NCI-H446 treated with DMSO at 0.1 percent for 48 hours (cell line): ENCODE measurements around the gene SLC25A33.
A peak's percentile ranks its signal among the peaks of the same experiment; 100 is the strongest.

Experiments
- DNase-seq: peaks from one replicate; lab custom pipeline; 2025; lab: John Stamatoyannopoulos, UW

SLC25A33 gene

GRCh38 chr1:9588551-9589143, 49.4 kb downstream of the SLC25A33 start, which contains the start of gene TMEM201:
TSS of gene TMEM201 (plus strand) at chr1:9588911. CDS start at chr1:9588931, 20 bp downstream.
- peak; percentile 83 for DNase-seq

GRCh38 chr1:9589144-9589718, 50.0 kb downstream of the SLC25A33 start:
- DNase-seq = no peak

GRCh38 chr1:9589719-9590157, 50.5 kb downstream of the SLC25A33 start:
- DNase-seq = no peak

GRCh38 chr1:9590201-9590600, 50.9 kb downstream of the SLC25A33 start:
- no peak for DNase-seq

GRCh38 chr1:9590945-9591668, 51.8 kb downstream of the SLC25A33 start:
- DNase-seq = no peak

- DNase-seq = no peak
Observed at GRCh38 chr1:9591669-9592509, 52.6 kb downstream of the SLC25A33 start.

GRCh38 chr1:9592510-9593075, 53.3 kb downstream of the SLC25A33 start:
- no peak for DNase-seq

- no peak for DNase-seq
Observed at GRCh38 chr1:9593147-9593491, 53.9 kb downstream of the SLC25A33 start.

DNA sequence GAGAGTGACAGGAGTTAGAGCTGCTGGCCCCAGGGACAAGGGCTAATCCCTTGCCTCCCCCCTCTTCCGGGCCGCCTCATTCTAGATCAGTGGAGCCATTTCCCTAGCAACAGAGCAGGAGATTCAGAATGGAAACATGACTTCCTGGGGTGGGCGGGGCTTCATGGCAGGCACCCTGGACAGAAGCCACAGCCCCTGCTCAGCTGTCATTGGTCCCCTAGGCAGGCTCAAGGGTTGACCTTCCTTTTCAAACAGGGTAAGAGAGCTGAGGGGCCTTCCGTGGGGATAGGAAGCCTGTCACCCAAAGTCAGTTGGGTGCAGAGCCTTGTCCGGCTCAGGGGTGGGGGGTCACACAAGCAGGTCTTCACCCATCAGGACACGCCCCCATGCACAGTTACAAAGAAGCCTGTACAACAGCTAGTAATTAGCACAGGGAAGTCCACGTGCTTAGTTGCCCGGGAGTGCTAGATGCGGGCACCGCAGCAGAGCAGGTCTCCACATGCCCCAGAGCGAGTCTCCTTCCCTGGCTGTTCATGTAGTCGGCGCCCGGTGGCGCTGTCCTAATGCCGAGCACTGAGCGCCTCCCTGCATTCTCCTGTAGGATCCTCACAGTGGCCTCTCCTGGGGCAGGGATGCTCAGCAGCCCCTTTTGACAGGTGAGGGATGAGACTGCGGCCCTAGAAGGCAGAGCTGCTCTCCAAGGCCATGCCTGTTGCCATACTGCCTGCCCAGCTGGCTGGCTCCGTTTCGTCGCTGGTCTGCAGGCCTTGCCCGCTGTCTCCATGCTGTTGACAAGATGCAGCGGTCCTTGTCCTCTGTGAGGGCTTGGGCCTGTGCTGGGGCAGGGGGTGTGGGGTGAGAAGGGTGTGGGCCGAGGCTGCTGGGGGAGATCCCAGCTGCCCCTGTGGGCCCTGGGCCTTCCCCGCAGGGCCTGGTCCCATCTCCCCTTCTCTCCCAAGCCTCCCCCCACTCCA, 54.5 kb downstream of the SLC25A33 start:
- DNase-seq = no peak

DNA sequence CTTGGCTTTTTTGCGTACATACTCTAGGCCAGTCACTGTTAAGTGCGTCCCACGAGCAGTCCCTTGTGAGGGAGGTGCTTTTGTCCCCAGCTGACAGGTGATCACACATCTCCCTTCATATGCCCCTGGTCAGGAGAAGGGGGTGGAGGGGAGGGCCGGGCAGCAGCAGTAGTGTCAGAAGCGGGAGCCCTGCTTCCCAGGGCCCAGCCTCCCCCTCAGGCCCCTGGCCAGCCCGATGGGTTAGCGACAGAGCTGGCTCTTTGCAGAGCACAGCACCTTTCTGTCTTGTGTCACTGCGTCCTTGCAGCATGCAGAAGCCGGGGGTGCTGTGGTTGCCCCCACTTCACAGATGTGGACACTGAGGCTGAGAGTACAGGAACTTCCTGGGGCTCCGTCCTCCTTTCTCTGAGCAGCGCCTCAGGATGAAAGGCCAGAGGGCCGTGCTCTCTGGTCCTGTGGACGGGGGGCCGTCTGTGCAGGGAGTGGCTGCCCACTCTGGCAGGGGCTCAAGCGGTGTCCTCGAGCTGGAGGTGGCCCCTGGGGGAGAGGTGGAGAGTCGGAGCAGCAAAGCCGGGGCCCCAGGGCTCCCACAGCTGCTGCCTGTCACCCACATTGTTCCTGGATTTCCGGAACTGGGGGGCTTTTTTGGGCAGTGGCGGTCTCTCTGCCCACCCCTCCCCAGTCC, 55.3 kb downstream of the SLC25A33 start:
- no peak for DNase-seq

DNA sequence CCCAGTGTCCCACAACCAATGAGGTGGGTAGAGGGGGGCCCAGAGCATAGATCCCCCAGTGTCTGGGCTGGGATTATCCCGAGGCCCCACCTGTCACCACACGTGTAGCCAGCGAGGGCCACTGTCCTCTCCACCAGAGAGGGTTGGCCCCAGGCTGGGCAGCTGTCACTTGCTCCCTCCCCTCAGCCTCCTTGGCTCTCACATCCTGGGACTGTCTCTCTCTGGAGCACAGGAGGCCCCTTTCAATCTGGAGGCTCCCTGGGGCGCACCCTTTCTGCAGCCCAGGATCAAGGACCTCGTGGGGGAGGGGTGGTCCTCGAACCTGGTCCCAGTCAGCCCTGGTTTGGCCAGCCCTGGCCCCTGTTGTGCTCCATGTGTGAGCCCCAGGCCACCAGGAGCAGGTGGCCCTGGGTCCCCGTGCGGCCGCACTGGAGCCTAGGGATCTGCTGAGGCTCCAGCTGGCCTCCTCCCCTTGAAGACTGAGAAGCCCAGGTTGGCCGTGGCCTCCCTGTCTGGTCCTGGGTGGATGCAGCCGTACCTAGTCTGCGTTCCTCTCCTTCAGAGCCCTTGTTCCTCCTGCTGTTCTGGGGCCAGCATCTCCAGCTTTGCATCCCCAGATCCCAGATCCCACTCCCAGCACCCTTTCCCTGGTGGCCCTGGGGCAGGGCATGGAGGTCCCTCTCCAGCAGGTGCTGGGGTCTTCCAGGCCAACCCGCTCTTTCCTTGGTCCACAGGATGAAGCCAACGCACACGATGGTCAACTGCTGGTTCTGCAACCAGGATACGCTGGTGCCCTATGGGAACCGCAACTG, 56.1 kb downstream of the SLC25A33 start:
- no peak for DNase-seq

DNA sequence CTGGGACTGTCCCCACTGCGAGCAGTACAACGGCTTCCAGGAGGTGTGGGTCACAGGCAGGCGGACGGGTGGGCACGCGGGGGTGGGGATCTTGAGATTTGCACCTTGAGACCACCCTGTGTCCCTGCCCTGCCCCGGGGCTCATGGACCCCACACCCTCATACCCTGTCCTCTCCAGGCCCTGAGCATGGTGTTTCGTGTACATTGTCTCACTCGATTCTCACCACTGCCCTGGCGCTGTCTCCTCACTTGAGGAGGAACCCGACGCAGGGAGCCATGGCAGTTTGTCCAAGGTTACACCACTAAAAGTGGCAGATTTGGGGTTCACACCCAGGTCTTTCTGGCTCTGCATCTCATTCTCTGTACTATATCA, 56.7 kb downstream of the SLC25A33 start:
- DNase-seq = no peak

DNA sequence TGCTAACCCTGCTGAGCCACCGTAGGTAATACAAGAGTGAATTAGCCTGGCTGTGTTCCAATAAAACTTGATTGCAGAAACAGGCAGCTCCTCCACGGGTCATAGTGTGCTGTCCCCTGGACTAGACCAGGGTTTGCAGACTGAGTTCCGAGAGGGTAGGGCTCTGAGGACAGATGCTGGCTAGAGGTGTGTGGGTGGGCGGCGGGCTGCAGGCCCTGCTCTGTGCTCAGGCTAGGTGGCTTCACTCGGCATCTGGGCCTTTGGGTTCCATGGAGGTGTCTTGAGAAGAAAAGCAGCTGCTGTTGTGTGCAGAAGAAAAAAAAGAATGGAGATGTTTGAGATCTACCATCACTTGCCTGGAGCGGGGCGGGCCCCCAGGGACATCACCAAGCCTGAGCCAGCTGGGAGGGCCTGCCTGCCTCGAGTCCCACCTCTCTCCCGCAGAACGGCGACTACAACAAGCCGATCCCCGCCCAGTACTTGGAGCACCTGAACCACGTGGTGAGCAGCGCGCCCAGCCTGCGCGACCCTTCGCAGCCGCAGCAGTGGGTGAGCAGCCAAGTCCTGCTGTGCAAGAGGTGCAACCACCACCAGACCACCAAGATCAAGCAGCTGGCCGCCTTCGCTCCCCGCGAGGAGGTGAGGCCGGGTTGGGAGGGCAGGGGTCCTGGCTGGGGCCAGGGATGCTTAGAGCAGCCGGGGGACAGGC, 57.3 kb downstream of the SLC25A33 start:
- DNase-seq = no peak

GRCh38 chr1:9597361-9598315, 58.4 kb downstream of the SLC25A33 start:
- no peak for DNase-seq

DNA sequence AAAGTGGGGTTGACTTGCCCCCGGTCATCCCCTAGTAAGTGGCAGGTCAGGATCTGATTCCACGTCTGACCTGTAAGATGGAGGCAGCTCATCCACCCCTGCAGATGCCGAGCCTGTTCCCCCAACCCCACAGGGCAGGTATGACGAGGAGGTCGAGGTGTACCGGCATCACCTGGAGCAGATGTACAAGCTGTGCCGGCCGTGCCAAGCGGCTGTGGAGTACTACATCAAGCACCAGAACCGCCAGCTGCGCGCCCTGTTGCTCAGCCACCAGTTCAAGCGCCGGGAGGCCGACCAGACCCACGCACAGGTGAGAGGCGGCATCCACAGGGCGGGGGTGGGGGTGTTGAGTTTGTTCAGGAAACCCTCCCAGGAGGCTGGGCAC, 59.0 kb downstream of the SLC25A33 start:
- DNase-seq = no peak

GRCh38 chr1:9599741-9600140, 60.5 kb downstream of the SLC25A33 start:
- no peak for DNase-seq
